ENCODE data around the gene HEATR9.

DNA sequence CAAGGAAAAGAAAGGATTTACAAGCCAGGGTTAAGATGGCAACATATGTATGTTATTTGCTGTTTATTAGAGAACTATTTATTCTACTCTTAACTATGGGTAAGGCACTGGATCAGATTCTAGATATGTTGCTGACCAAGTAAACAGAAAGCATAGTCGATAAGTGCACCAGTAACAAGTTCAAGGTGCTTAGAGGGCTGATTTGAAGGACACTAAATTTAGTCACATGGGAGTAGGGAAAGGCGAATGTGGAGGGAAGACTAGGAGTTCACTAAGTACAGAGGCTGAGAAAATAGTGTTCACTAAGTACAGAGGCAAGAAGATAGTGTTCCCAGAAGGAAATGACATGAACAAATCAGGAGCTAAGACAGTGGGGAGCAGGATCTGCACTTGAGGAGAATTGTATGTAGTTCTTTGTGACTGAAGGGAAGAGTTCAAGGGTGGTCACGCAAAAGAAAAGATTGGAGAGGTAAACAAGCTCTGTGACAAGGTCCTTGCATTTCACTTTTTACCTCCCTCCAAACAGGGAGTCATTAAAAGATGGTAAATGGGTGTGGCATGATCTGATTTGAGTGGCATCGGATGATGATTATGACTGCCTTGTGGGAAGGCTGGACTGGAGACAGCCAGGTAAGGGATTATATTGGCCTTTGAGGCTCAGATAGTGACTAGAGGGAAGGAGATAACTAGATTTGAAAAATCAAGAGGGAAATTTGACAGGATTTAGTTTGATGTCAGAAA is 20.9 kb downstream of the HEATR9 start:
- TF ChIP-seq EZH2 (IDR thresholded peaks at IDR 0.05; ENCODE audit: borderline replicate concordance, low read depth, low read length, severe bottlenecking), result no peak
- TF ChIP-seq, protein P1, sequence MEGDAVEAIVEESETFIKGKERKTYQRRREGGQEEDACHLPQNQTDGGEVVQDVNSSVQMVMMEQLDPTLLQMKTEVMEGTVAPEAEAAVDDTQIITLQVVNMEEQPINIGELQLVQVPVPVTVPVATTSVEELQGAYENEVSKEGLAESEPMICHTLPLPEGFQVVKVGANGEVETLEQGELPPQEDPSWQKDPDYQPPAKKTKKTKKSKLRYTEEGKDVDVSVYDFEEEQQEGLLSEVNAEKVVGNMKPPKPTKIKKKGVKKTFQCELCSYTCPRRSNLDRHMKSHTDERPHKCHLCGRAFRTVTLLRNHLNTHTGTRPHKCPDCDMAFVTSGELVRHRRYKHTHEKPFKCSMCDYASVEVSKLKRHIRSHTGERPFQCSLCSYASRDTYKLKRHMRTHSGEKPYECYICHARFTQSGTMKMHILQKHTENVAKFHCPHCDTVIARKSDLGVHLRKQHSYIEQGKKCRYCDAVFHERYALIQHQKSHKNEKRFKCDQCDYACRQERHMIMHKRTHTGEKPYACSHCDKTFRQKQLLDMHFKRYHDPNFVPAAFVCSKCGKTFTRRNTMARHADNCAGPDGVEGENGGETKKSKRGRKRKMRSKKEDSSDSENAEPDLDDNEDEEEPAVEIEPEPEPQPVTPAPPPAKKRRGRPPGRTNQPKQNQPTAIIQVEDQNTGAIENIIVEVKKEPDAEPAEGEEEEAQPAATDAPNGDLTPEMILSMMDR (IDR thresholded peaks at IDR 0.05; ENCODE audit: borderline replicate concordance, extremely low read depth, low read length, poor library complexity, severe bottlenecking), result no peak

Data from DND-41 (cell line).